Heart left ventricle (tissue), 16 donors: Measurements from ENCODE around the gene ING1. TPM values are rescaled to one million over a fixed set of nuclear protein-coding genes. Genes with fewer than 3 reads are reported as not detected.
"Not testable (repeated sequence)": the region's sequence is repeated elsewhere in the genome, so short reads cannot be mapped to it uniquely, and the experiment has no call there.

Experiments used
- ATAC-seq, 4 donors: fragments of 200-7000 bp; cut with Tn5 transposase; one replicate each; pipeline ENCODE4 v1.9.1; 2020 to 2022; ENCODE audit warnings: moderate library complexity in 4 of 4, mild to moderate bottlenecking in 3 of 4, moderate number of reproducible peaks in 1 of 4
- DNase-seq, 5 donors: peaks; one replicate each; pipeline ENCODE4 v3.0.0-alpha.2; 2020
- H3K27ac ChIP-seq, 12 donors: fragments of 200-600 bp; sonication (generic) in 4 of 12; one replicate each; pipeline versions ENCODE4 v1.5.0 to v1.8.0; 2016 to 2022; ENCODE audit warnings: mild to moderate bottlenecking in 2 of 12
- H3K27me3 ChIP-seq, 9 donors: fragments of 200-600 bp; sonication (generic) in 2 of 9; one replicate each; pipeline versions ENCODE4 v1.5.1 to v1.8.0; 2016 to 2022; ENCODE audit warnings: mild to moderate bottlenecking in 3 of 9
- H3K36me3 ChIP-seq, 9 donors: fragments of 200-600 bp; sonication (generic) in 2 of 9; one replicate each; pipeline versions ENCODE4 v1.5.0 to v1.8.0; 2018 to 2022; ENCODE audit warnings: mild to moderate bottlenecking in 2 of 9
- H3K4me1 ChIP-seq, 12 donors: fragments of 200-600 bp; sonication (generic) in 4 of 12; one replicate each; pipeline versions ENCODE4 v1.5.0 to v1.8.0; 2016 to 2022; ENCODE audit warnings: mild to moderate bottlenecking in 3 of 12
- H3K4me3 ChIP-seq, 12 donors: fragments of 200-600 bp; sonication (generic) in 4 of 12; one replicate each; pipeline versions ENCODE4 v1.5.0 to v1.8.0; 2017 to 2022; ENCODE audit warnings: mild to moderate bottlenecking in 9 of 12, moderate library complexity in 4 of 12
- H3K9me3 ChIP-seq, 12 donors: fragments of 200-600 bp; sonication (generic) in 4 of 12; one replicate each; pipeline versions ENCODE4 v1.5.0 to v1.8.0; 2016 to 2022; ENCODE audit warnings: mild to moderate bottlenecking in 1 of 12
- POLR2A ChIP-seq, 2 donors: fragments of 450-650 bp; IDR thresholded peaks; one replicate each; pipeline ENCODE4 v1.6.1; 2017; ENCODE audit warnings: antibody characterized with exemption in 2 of 2, mild to moderate bottlenecking in 2 of 2, moderate library complexity in 2 of 2
- WGBS, 4 donors: extraction: QIAGEN DNeasy Blood & Tissue Kit in 2 of 4; methylation state at CpG; one replicate each; pipeline versions ENCODE4 v1.1.5 to v1.1.7; 2013 to 2018; 5-methylcytosine and 5-hydroxymethylcytosine counted together
- intact Hi-C, 10 donors: fragments of 100-400 bp; cut with DNase I; formaldehyde crosslinking; loops; one replicate each; pipeline versions ENCODE4 v1.11.1 to v1.14.2; 2022
- polyA plus RNA-seq, 2 donors: library from polyadenylated mRNA; stranded (reverse); fragments of 200-250 nt; gene quantifications; one replicate each; pipeline ENCODE4 v1.2.3, GENCODE V29; 2013
- total RNA-seq, 9 donors: library from RNA; depleted of rRNA in 2 of 9; stranded (reverse); fragments of >200 nt in 2 of 9; fragmentation: NEBNext Ultra II Directional in 3 of 9; extraction: Animal tissue kit (Norgen Biotek cat#: 25700) in 3 of 9; gene quantifications; one replicate each; pipeline versions ENCODE4 v1.1.0 to v1.2.4, GENCODE V29; 2016 to 2023
- TF ChIP-seq, protein P1 (sequence below), 12 donors: fragments of 200-600 bp; sonication (generic) in 4 of 12; IDR thresholded peaks; one replicate each; pipeline versions ENCODE4 v1.5.0 to v1.8.0; 2018 to 2022; ENCODE audit warnings: antibody characterized with exemption in 12 of 12, mild to moderate bottlenecking in 5 of 12
- donor health status: ischemic (EF 13 %, LVEDD 7.1; RV severe dilation, severe dysfunction).
- donor health status: healthy with polysubstance abuse.
- donor health status: DM: no; HTN: yes; CAD: no.
- donor health status: DM: no; HTN: no; CAD: no.
- donor health status: ischemic (EF 25% LVEDD 6.9; RV normal size, moderate dysfunction).
- donor health status: ischemic (EF 25% LVEDD 5.7; RV mildly dilated, moderate dysfunction).
- donor health status: healthy.
- donor health status: DM: yes; HTN: yes; CAD: no.
- donor health status: ischemic (EF 35%, LVEDD 5.7; RV mildly dilated, moderate dysfunction).
- donor health status: nonischemic (EF 11% LVEDD 7.7; RV severe dilation, severe dysfunction).
- donor health status: DM: yes; HTN: yes; CAD: no.
- donor health status: PGD.
- donor health status: ischemic (EF 29% LVEDD 5.4; RV normal size, mild dysfunction).
- donor health status: nonischemic (EF 23%, LVEDD 6.1; RV moderate dilation, normal function).

Gene ING1
- total and polyA plus RNA-seq, 11 donors = 4.8 to 18.0 (median 6.6) TPM

DNA sequence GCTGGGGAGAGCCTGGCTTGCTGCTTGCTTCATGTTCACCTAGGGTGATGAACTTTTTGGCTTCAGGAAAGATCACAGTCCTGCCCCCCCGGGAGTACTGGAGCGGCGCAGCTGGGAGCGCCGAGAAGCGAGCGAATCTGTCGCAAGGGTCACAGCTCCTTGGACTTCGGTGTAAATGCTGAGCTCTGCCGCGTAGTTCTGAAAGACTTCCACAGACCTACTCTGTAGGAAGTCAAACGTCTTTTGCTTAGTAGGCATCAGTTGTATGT is 2.7 kb downstream of the ING1 start:
- WGBS, 4 donors = 0% methylated on average over 10 to 12 of the region's 12 CpGs
- Histone ChIP-seq H3K27ac (peak overlapping the region; percentile 66 to 100 (median 91)), H3K4me3 (peak overlapping the region; percentile 57 to 98 (median 89)), H3K9me3 (no peaks in the 10 kb centered on the region), H3K27me3 (no peaks in the 10 kb centered on the region), H3K36me3 (peaks cover 0 to 22% (median 18%) of the 10 kb centered on the region in 9 donors), H3K4me1 (peaks cover 4 to 30% (median 25%) of the 10 kb centered on the region in 12 donors)
- no peak for TF ChIP-seq POLR2A (IDR thresholded peaks at IDR 0.05)
- TF ChIP-seq, protein P1, sequence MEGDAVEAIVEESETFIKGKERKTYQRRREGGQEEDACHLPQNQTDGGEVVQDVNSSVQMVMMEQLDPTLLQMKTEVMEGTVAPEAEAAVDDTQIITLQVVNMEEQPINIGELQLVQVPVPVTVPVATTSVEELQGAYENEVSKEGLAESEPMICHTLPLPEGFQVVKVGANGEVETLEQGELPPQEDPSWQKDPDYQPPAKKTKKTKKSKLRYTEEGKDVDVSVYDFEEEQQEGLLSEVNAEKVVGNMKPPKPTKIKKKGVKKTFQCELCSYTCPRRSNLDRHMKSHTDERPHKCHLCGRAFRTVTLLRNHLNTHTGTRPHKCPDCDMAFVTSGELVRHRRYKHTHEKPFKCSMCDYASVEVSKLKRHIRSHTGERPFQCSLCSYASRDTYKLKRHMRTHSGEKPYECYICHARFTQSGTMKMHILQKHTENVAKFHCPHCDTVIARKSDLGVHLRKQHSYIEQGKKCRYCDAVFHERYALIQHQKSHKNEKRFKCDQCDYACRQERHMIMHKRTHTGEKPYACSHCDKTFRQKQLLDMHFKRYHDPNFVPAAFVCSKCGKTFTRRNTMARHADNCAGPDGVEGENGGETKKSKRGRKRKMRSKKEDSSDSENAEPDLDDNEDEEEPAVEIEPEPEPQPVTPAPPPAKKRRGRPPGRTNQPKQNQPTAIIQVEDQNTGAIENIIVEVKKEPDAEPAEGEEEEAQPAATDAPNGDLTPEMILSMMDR (IDR thresholded peaks at IDR 0.05) = no peak
- intact Hi-C loops = loop anchor here in 9 of 10 donors (5.0 to 10.0 kb wide), 5 partner anchors 99 to 199 kb away; partner anchors contain the start of genes ANKRD10 (in 5 of the 9) and NAXD (in 1 of the 9)
- DNase-seq (peak in 3 of 5 donors; percentile 51 to 73 (median 62)), ATAC-seq (no peak)

DNA sequence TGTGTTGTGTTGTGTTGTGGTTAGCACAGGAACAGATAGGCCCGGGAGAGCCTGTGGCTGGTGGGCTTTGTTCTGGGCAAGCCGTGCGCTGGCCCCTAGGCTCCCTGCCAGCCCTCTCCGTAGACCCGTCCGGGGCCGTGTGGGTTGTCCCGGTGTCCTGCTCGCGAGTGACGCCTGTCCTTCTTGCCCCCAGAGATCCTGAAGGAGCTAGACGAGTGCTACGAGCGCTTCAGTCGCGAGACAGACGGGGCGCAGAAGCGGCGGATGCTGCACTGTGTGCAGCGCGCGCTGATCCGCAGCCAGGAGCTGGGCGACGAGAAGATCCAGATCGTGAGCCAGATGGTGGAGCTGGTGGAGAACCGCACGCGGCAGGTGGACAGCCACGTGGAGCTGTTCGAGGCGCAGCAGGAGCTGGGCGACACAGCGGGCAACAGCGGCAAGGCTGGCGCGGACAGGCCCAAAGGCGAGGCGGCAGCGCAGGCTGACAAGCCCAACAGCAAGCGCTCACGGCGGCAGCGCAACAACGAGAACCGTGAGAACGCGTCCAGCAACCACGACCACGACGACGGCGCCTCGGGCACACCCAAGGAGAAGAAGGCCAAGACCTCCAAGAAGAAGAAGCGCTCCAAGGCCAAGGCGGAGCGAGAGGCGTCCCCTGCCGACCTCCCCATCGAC is 5.7 kb downstream of the ING1 start:
- Histone ChIP-seq H3K4me1 (peaks cover 0 to 24% (median 18%) of the 10 kb centered on the region in 12 donors), H3K27ac (no peak overlapping the region), H3K4me3 (no peak overlapping the region), H3K36me3 (peaks cover 0 to 33% (median 18%) of the 10 kb centered on the region in 9 donors), H3K9me3 (no peaks in the 10 kb centered on the region), H3K27me3 (no peaks in the 10 kb centered on the region)
- no peak for DNase-seq
- WGBS, 4 donors = 91 to 98% (median 98%) methylated on average over 35 to 61 of the region's 61 CpGs
- TF ChIP-seq POLR2A (IDR thresholded peaks at IDR 0.05) = no peak
- TF ChIP-seq, protein P1 (IDR thresholded peaks at IDR 0.05) = no peak
- no peak for ATAC-seq
- intact Hi-C loops = loop anchor here in 9 of 10 donors (5.0 to 10.0 kb wide), 5 partner anchors 96 to 196 kb away; partner anchors contain the start of genes ANKRD10 (in 5 of the 9) and NAXD (in 1 of the 9)

DNA sequence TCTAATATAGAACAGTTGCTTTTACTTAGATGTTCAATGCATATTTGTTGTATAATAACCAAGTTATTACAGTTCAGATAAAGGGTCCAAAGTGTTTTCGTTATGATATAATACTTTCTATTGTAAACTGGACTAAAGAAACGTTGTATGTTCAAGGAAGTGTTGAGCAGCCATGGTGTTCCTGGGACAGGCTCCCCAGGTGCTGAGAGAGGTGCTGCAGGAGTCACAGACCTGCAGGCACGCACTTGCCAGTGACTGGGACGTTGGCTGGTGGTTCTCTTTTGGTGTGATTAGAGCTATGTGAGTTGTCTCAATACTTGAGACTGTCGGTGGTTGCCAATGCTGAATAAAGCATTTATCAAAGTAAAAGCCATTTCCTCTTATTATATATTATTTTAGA is 9.5 kb downstream of the ING1 start:
- Histone ChIP-seq H3K4me1 (peaks cover 0 to 10% (median 4%) of the 10 kb centered on the region in 12 donors), H3K27ac (no peak overlapping the region), H3K36me3 (peaks cover 0 to 33% (median 18%) of the 10 kb centered on the region in 9 donors), H3K4me3 (no peak overlapping the region), H3K9me3 (no peaks in the 10 kb centered on the region), H3K27me3 (no peaks in the 10 kb centered on the region)
- intact Hi-C loops = no loop called here
- no peak for TF ChIP-seq POLR2A (IDR thresholded peaks at IDR 0.05)
- TF ChIP-seq, protein P1 (IDR thresholded peaks at IDR 0.05) = no peak
- DNase-seq (no peak), ATAC-seq (no peak)
- WGBS, 4 donors = 43 to 63% (median 56%) methylated on average over 5 of the region's 5 CpGs

DNA sequence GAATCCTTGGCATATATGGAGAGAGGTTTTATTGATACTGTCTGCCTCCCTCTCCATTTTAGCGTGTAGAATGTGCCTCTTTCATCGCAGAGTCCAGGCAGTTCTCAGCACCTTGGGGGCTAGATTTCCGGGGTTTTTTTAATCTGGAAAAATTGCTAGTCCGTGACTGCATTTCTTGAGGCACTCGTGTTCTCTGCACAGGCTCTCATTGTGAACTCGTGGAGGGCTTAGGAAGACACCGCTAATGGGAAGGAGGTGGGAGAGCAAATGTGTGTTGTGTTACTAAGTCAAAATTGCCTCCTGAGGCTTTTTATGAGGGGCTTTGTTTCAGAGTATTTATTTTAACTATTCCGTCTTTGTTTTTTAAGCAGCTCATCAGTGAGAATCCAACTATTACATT is 10.1 kb downstream of the ING1 start:
- Histone ChIP-seq H3K9me3 (no peaks in the 10 kb centered on the region), H3K4me3 (no peak overlapping the region), H3K27me3 (no peaks in the 10 kb centered on the region), H3K27ac (no peak overlapping the region), H3K36me3 (peaks cover 0 to 33% (median 18%) of the 10 kb centered on the region in 9 donors), H3K4me1 (peaks cover 0 to 5% (median 0%) of the 10 kb centered on the region in 12 donors)
- intact Hi-C loops = no loop called here
- no peak for DNase-seq
- ATAC-seq = no peak
- WGBS, 4 donors = 79 to 86% (median 81%) methylated on average over 8 of the region's 8 CpGs
- TF ChIP-seq, protein P1 (IDR thresholded peaks at IDR 0.05) = no peak

DNA sequence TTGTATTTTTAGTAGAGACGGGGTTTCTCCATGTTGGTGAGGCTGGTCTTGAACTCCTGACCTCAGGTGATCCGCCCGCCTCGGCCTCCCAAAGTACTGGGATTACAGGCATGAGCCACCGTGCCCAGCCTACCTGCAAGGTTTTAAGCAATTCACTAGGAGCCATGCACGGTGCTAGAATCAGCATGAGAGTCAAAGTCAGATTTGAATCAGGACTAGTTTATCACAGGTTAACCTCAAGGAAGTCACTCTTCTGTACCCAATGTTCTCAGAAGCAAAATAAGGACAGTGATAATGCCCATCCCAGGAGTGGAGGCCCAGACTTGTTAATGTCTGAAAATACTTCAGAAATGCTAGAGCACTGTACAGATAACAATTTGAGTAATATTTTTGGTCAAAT is 12.7 kb downstream of the ING1 start:
- H3K36me3 ChIP-seq = peaks cover 0 to 13% (median 4%) of the 10 kb centered on the region in 9 donors
- 96 to 98% (median 97%) methylated on average over 6 of the region's 6 CpGs for WGBS, 4 donors
- ATAC-seq, H3K27ac ChIP-seq, H3K4me3 ChIP-seq, H3K9me3 ChIP-seq, DNase-seq, H3K4me1 ChIP-seq, H3K27me3 ChIP-seq: not testable (repeated sequence)
- intact Hi-C loops = loop anchor here in 1 of 10 donors (5.0 kb wide), 1 partner anchor 51 kb away; no protein-coding TSS in a partner anchor
